Camera-type eye (tissue), 1 donor: Measurements from ENCODE around the gene TCF15. TPM values are rescaled to one million over a fixed set of nuclear protein-coding genes. Genes with fewer than 3 reads are reported as not detected.

Source experiments
- total RNA-seq: library from RNA; depleted of rRNA; stranded (reverse); fragments of >200 nt; gene quantifications from one replicate; pipeline ENCODE4 v1.2.3, GENCODE V29; 2014

Gene TCF15
- total RNA-seq: 0.44 TPM

GRCh38 chr20:610130-611046, at the start of gene TCF15:
TCF15 (minus strand) TSS chr20:610309; CDS start chr20:610237, 72 bp downstream.

DNA sequence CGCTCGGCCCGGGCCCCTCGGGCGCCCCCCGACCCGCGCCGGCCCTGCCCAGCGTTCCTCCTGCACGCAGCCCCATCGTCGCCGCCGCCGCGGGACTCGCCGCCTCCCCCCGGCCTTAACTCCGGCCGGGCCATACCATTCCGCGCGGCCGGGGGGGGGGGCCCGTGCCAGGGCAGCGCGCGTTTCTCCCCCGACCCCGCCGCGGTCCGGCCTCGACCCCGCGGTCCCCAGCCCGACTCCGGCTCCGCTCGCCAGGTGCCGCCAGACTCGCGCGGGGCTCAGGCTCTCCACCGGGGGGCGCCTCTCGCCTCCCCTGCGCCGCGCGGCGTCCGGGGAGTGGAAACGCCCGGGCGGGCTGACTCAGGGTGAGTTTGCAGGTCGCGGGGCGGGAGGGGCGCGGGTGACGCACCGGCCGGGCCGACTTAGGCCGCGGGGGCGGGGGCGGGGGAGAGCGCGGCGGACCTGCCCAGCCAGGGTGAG, 43.0 kb upstream of the TCF15 start, which contains the start of gene SRXN1:
TSS of gene SRXN1 (minus strand) at position 91 of the 480 bp plus-strand sequence. CDS start at position 76, 15 bp downstream.

Other genes with a start within 250 kb of the TCF15 start
- 5.7 TPM for gene TRIB3, start 229.5 kb downstream of the TCF15 start, total RNA-seq
- gene RBCK1, start 202.0 kb downstream of the TCF15 start, total RNA-seq: 69.6 TPM
- gene TBC1D20, start 147.8 kb downstream of the TCF15 start, total RNA-seq: 41.8 TPM
- gene CSNK2A1, start 66.5 kb downstream of the TCF15 start, total RNA-seq: 201 TPM
- gene SRXN1, start 42.9 kb upstream of the TCF15 start, total RNA-seq: 17.9 TPM
- 4.3 TPM for gene SCRT2, start 65.5 kb upstream of the TCF15 start, total RNA-seq
- gene SLC52A3, start 158.2 kb upstream of the TCF15 start, total RNA-seq: 0.93 TPM
- 9.7 TPM for gene FAM110A, start 223.4 kb upstream of the TCF15 start, total RNA-seq